Measurements from ENCODE around the gene NUDCD3.

NUDCD3 gene

GRCh38 chr7:44398511-44398911 lies 91.9 kb downstream of the NUDCD3 start:
- no peak for FAIRE-seq

- no peak for FAIRE-seq
Measured at GRCh38 chr7:44396931-44397545, 93.4 kb downstream of the NUDCD3 start.

GRCh38 chr7:44396496-44396895 lies 94.0 kb downstream of the NUDCD3 start:
- no peak for FAIRE-seq

- FAIRE-seq, result no peak
Measured at GRCh38 chr7:44395067-44395466, 95.4 kb downstream of the NUDCD3 start.

- no peak for FAIRE-seq
Measured at GRCh38 chr7:44394636-44395035, 95.8 kb downstream of the NUDCD3 start.

- no peak for FAIRE-seq
Measured at GRCh38 chr7:44394112-44394447, 96.4 kb downstream of the NUDCD3 start.

- FAIRE-seq, result no peak
Measured at GRCh38 chr7:44393238-44394111, 97.0 kb downstream of the NUDCD3 start.

- no peak for FAIRE-seq
Measured at GRCh38 chr7:44392618-44393010, 97.8 kb downstream of the NUDCD3 start.

- no peak for FAIRE-seq
Measured at GRCh38 chr7:44391746-44392617, 98.5 kb downstream of the NUDCD3 start.

GRCh38 chr7:44391171-44391570 lies 99.3 kb downstream of the NUDCD3 start:
- FAIRE-seq, result no peak

- FAIRE-seq, result no peak
Measured at GRCh38 chr7:44390701-44391100, 99.8 kb downstream of the NUDCD3 start.

GRCh38 chr7:44388089-44388970 lies 102.1 kb downstream of the NUDCD3 start:
- no peak for FAIRE-seq

GRCh38 chr7:44387389-44387788 lies 103.1 kb downstream of the NUDCD3 start:
- no peak for FAIRE-seq

- no peak for FAIRE-seq
Measured at GRCh38 chr7:44386139-44386913, 104.1 kb downstream of the NUDCD3 start.

- FAIRE-seq, result no peak
Measured at GRCh38 chr7:44385434-44386138, 104.9 kb downstream of the NUDCD3 start.

- no peak for FAIRE-seq
Measured at GRCh38 chr7:44384586-44385433, 105.6 kb downstream of the NUDCD3 start.

- FAIRE-seq, result no peak
Measured at GRCh38 chr7:44383566-44383965, 106.9 kb downstream of the NUDCD3 start.

- FAIRE-seq, result no peak
Measured at GRCh38 chr7:44382459-44383265, 107.8 kb downstream of the NUDCD3 start.

All from colon (tissue), 2 donors.